ENCODE measurements around the gene SH2B3. TPM values are rescaled to one million over a fixed set of nuclear protein-coding genes. Genes with fewer than 3 reads are reported as not detected.

Gene SH2B3
- total and polyA plus RNA-seq, 11 donors: 11.3 to 76.7 (median 40.2) TPM

GRCh38 chr12:111446631-111447570, 41.2 kb downstream of the SH2B3 start:
- WGBS, 4 donors: 76 to 83% (median 78%) methylated on average over 17 to 20 of the region's 20 CpGs
- no peak for TF ChIP-seq POLR2A (IDR thresholded peaks at IDR 0.05)
- TF ChIP-seq CTCF (IDR thresholded peaks at IDR 0.05): no peak
- Histone ChIP-seq H3K4me1 (peaks cover 27 to 100% (median 94%) of the 10 kb centered on the region in 12 donors), H3K4me3 (no peak overlapping the region), H3K36me3 (peaks cover 0 to 79% (median 52%) of the 10 kb centered on the region in 9 donors), H3K27me3 (no peaks in the 10 kb centered on the region), H3K9me3 (no peaks in the 10 kb centered on the region), H3K27ac (peak overlapping the region in 11 of 12 donors; percentile 29 to 89 (median 82))
- ATAC-seq (no peak), DNase-seq (no peak)
- intact Hi-C loops (cut with DNase I): loop anchor here in 3 of 10 donors (2.0 to 5.0 kb wide), 2 partner anchors 40 to 44 kb away; partner anchors contain the start of gene SH2B3 (in 2 of the 3)

- DNase-seq: no peak
- ATAC-seq: no peak
- H3K36me3 ChIP-seq: peaks cover 0 to 77% (median 60%) of the 10 kb centered on the region in 9 donors
- no peaks in the 10 kb centered on the region for H3K27me3 ChIP-seq
- H3K27ac ChIP-seq: peak overlapping the region in 11 of 12 donors; percentile 55 to 89 (median 82)
- H3K4me1 ChIP-seq: peaks cover 27 to 94% (median 86%) of the 10 kb centered on the region in 12 donors
- H3K4me3 ChIP-seq: no peak overlapping the region
- intact Hi-C loops (cut with DNase I): loop anchor here in 3 of 10 donors (2.0 to 5.0 kb wide), 2 partner anchors 40 to 45 kb away; partner anchors contain the start of gene SH2B3 (in 2 of the 3)
- H3K9me3 ChIP-seq: no peaks in the 10 kb centered on the region
- WGBS, 4 donors: 83 to 87% (median 84%) methylated on average over 28 of the region's 28 CpGs
- no peak for TF ChIP-seq CTCF (IDR thresholded peaks at IDR 0.05)
- no peak for TF ChIP-seq POLR2A (IDR thresholded peaks at IDR 0.05)
These were observed 42.0 kb downstream of the SH2B3 start for GRCh38 chr12:111447571-111448265.

- Histone ChIP-seq H3K27me3 (no peaks in the 10 kb centered on the region), H3K27ac (peak overlapping the region; percentile 12 to 89 (median 77)), H3K4me3 (no peak overlapping the region), H3K4me1 (peaks cover 27 to 88% (median 81%) of the 10 kb centered on the region in 12 donors), H3K9me3 (no peaks in the 10 kb centered on the region), H3K36me3 (peaks cover 0 to 77% (median 66%) of the 10 kb centered on the region in 9 donors)
- TF ChIP-seq POLR2A (IDR thresholded peaks at IDR 0.05) (no peak), CTCF (IDR thresholded peaks at IDR 0.05) (no peak)
- 47 to 56% (median 52%) methylated on average over 9 of the region's 9 CpGs for WGBS, 4 donors
- ATAC-seq: no peak
- intact Hi-C loops (cut with DNase I): loop anchor here in 2 of 10 donors (5.0 kb wide), 1 partner anchor 41 kb away; the partner anchor contains the start of gene SH2B3 (in 2 of the 2)
- no peak for DNase-seq
These were observed 42.6 kb downstream of the SH2B3 start for GRCh38 chr12:111448266-111448830.

All from heart left ventricle (tissue), 16 donors.